Activated naive CD8-positive, alpha-beta T cell (primary cell): ENCODE data around the gene ADIPOQ.
A peak's percentile ranks its signal among the peaks of the same experiment; 100 is the strongest.
"Not testable (repeated sequence)": the region's sequence is repeated elsewhere in the genome, so short reads cannot be mapped to it uniquely, and the experiment has no call there.

Experiments
- H3K27ac Mint-ChIP-seq: one replicate; pipeline ENCODE4 v1.8.0; 2021; ENCODE audit warnings: mixed read lengths
- H3K27me3 Mint-ChIP-seq: one replicate; pipeline ENCODE4 v1.8.0; 2021; ENCODE audit warnings: mixed read lengths
- H3K36me3 Mint-ChIP-seq: one replicate; pipeline ENCODE4 v1.8.0; 2021; ENCODE audit warnings: mixed read lengths
- H3K4me1 Mint-ChIP-seq: one replicate; pipeline ENCODE4 v1.8.0; 2021; ENCODE audit warnings: low read depth, mixed read lengths
- H3K4me3 Mint-ChIP-seq: one replicate; pipeline ENCODE4 v1.8.0; 2021; ENCODE audit warnings: mild to moderate bottlenecking, mixed read lengths
- H3K9me3 Mint-ChIP-seq: one replicate; pipeline ENCODE4 v1.8.0; 2021; ENCODE audit warnings: low read depth, mixed read lengths

ADIPOQ gene

GRCh38 chr3:186874216-186874615 is 31.7 kb downstream of the ADIPOQ start:
- H3K27me3 Mint-ChIP-seq, H3K36me3 Mint-ChIP-seq, H3K9me3 Mint-ChIP-seq, H3K4me3 Mint-ChIP-seq, H3K27ac Mint-ChIP-seq: not testable (repeated sequence)
- peaks cover 29% of the 10 kb centered on the region for H3K4me1 Mint-ChIP-seq

- not testable (repeated sequence) for H3K9me3 Mint-ChIP-seq
Observed at GRCh38 chr3:186874841-186875240, 32.3 kb downstream of the ADIPOQ start.

GRCh38 chr3:186875708-186876107 is 33.2 kb downstream of the ADIPOQ start:
- Mint-ChIP-seq H3K9me3 (peaks cover 3% of the 10 kb centered on the region), H3K4me1 (peaks cover 30% of the 10 kb centered on the region), H3K27me3 (no peaks in the 10 kb centered on the region), H3K4me3 (no peak overlapping the region), H3K36me3 (peaks cover 2% of the 10 kb centered on the region), H3K27ac (no peak overlapping the region)

More at GRCh38 chr3:186874841-186875240, 32.3 kb downstream of the ADIPOQ start:
- not testable (repeated sequence) for H3K27ac Mint-ChIP-seq, H3K36me3 Mint-ChIP-seq, H3K4me3 Mint-ChIP-seq, H3K27me3 Mint-ChIP-seq
- peaks cover 29% of the 10 kb centered on the region for H3K4me1 Mint-ChIP-seq

GRCh38 chr3:186879781-186880180 is 37.3 kb downstream of the ADIPOQ start:
- peak overlapping the region; percentile 18 for H3K27ac Mint-ChIP-seq
- H3K27me3 Mint-ChIP-seq: no peaks in the 10 kb centered on the region
- peaks cover 6% of the 10 kb centered on the region for H3K36me3 Mint-ChIP-seq
- peaks cover 41% of the 10 kb centered on the region for H3K4me1 Mint-ChIP-seq
- no peak overlapping the region for H3K4me3 Mint-ChIP-seq
- H3K9me3 Mint-ChIP-seq: peaks cover 3% of the 10 kb centered on the region

GRCh38 chr3:186880406-186880805 is 37.9 kb downstream of the ADIPOQ start:
- H3K4me3 Mint-ChIP-seq: peak overlapping the region; percentile 15
- peaks cover 6% of the 10 kb centered on the region for H3K36me3 Mint-ChIP-seq
- peak overlapping the region; percentile 47 for H3K27ac Mint-ChIP-seq
- peaks cover 41% of the 10 kb centered on the region for H3K4me1 Mint-ChIP-seq
- no peaks in the 10 kb centered on the region for H3K27me3 Mint-ChIP-seq
- peaks cover 3% of the 10 kb centered on the region for H3K9me3 Mint-ChIP-seq

- H3K4me3 Mint-ChIP-seq: peak overlapping the region; percentile 31
- peaks cover 49% of the 10 kb centered on the region for H3K4me1 Mint-ChIP-seq
- no peaks in the 10 kb centered on the region for H3K27me3 Mint-ChIP-seq
- H3K27ac Mint-ChIP-seq: peak overlapping the region; percentile 87
- H3K36me3 Mint-ChIP-seq: peaks cover 4% of the 10 kb centered on the region
- H3K9me3 Mint-ChIP-seq: no peaks in the 10 kb centered on the region
Observed at GRCh38 chr3:186882150-186882524, 39.6 kb downstream of the ADIPOQ start.

GRCh38 chr3:186882881-186883685 is 40.6 kb downstream of the ADIPOQ start:
- H3K9me3 Mint-ChIP-seq: no peaks in the 10 kb centered on the region
- peak overlapping the region; percentile 51 for H3K4me3 Mint-ChIP-seq
- H3K27me3 Mint-ChIP-seq: no peaks in the 10 kb centered on the region
- H3K27ac Mint-ChIP-seq: peak overlapping the region; percentile 80
- peaks cover 4% of the 10 kb centered on the region for H3K36me3 Mint-ChIP-seq
- H3K4me1 Mint-ChIP-seq: peaks cover 49% of the 10 kb centered on the region

GRCh38 chr3:186883686-186884058 is 41.2 kb downstream of the ADIPOQ start:
- H3K36me3 Mint-ChIP-seq: peaks cover 4% of the 10 kb centered on the region
- H3K4me1 Mint-ChIP-seq: peaks cover 52% of the 10 kb centered on the region
- H3K4me3 Mint-ChIP-seq: peak overlapping the region; percentile 51
- no peaks in the 10 kb centered on the region for H3K27me3 Mint-ChIP-seq
- no peaks in the 10 kb centered on the region for H3K9me3 Mint-ChIP-seq
- peak overlapping the region; percentile 80 for H3K27ac Mint-ChIP-seq

GRCh38 chr3:186884868-186885267 is 42.4 kb downstream of the ADIPOQ start:
- H3K27me3 Mint-ChIP-seq, H3K4me3 Mint-ChIP-seq, H3K27ac Mint-ChIP-seq, H3K9me3 Mint-ChIP-seq, H3K36me3 Mint-ChIP-seq: not testable (repeated sequence)
- peaks cover 49% of the 10 kb centered on the region for H3K4me1 Mint-ChIP-seq

- Mint-ChIP-seq H3K36me3 (peaks cover 4% of the 10 kb centered on the region), H3K4me3 (no peak overlapping the region), H3K4me1 (peaks cover 38% of the 10 kb centered on the region), H3K9me3 (no peaks in the 10 kb centered on the region), H3K27ac (no peak overlapping the region), H3K27me3 (no peaks in the 10 kb centered on the region)
Observed at GRCh38 chr3:186886202-186886981, 43.9 kb downstream of the ADIPOQ start.

GRCh38 chr3:186887507-186887938 is 45.0 kb downstream of the ADIPOQ start:
- H3K27ac Mint-ChIP-seq, H3K9me3 Mint-ChIP-seq, H3K4me3 Mint-ChIP-seq, H3K27me3 Mint-ChIP-seq, H3K36me3 Mint-ChIP-seq: not testable (repeated sequence)
- H3K4me1 Mint-ChIP-seq: peaks cover 28% of the 10 kb centered on the region

- H3K9me3 Mint-ChIP-seq: no peaks in the 10 kb centered on the region
- no peak overlapping the region for H3K27ac Mint-ChIP-seq
- peaks cover 18% of the 10 kb centered on the region for H3K4me1 Mint-ChIP-seq
- no peak overlapping the region for H3K4me3 Mint-ChIP-seq
- no peaks in the 10 kb centered on the region for H3K36me3 Mint-ChIP-seq
- H3K27me3 Mint-ChIP-seq: no peaks in the 10 kb centered on the region
Observed at GRCh38 chr3:186888569-186888968, 46.1 kb downstream of the ADIPOQ start.

- not testable (repeated sequence) for H3K36me3 Mint-ChIP-seq, H3K9me3 Mint-ChIP-seq, H3K27ac Mint-ChIP-seq, H3K4me3 Mint-ChIP-seq, H3K27me3 Mint-ChIP-seq
- peaks cover 14% of the 10 kb centered on the region for H3K4me1 Mint-ChIP-seq
Observed at GRCh38 chr3:186889698-186890097, 47.2 kb downstream of the ADIPOQ start.

GRCh38 chr3:186890911-186891310 is 48.4 kb downstream of the ADIPOQ start:
- no peak overlapping the region for H3K27ac Mint-ChIP-seq
- H3K36me3 Mint-ChIP-seq: no peaks in the 10 kb centered on the region
- H3K4me1 Mint-ChIP-seq: peaks cover 9% of the 10 kb centered on the region
- no peak overlapping the region for H3K4me3 Mint-ChIP-seq
- H3K27me3 Mint-ChIP-seq: no peaks in the 10 kb centered on the region
- H3K9me3 Mint-ChIP-seq: no peaks in the 10 kb centered on the region

- H3K9me3 Mint-ChIP-seq, H3K4me3 Mint-ChIP-seq, H3K36me3 Mint-ChIP-seq, H3K4me1 Mint-ChIP-seq, H3K27me3 Mint-ChIP-seq, H3K27ac Mint-ChIP-seq: not testable (repeated sequence)
Observed at GRCh38 chr3:186893071-186893470, 50.6 kb downstream of the ADIPOQ start.
